Endothelial cell of umbilical vein (primary cell): ENCODE results near the gene UBE2H. TPM values are rescaled to one million over a fixed set of nuclear protein-coding genes. Genes with fewer than 3 reads are reported as not detected.
"Not testable (repeated sequence)": the region's sequence is repeated elsewhere in the genome, so short reads cannot be mapped to it uniquely, and the experiment has no call there.

Experiments
- BruUV-seq: library from RNA; stranded (reverse); fragments of 400-500 nt; replicated peaks from 2 replicates; lab custom pipeline; 2021; lab: Mats Ljungman, UMichigan
- CTCF ChIA-PET: fragments of 300-600, 350-600 bp; sonication (Branson Sonifier 250); formaldehyde crosslinking; loops from one replicate; lab custom pipeline; 2021; ENCODE audit warnings: antibody characterized with exemption, inconsistent platforms; lab: Charles Lee
- POLR2A ChIA-PET: fragments of 300-600, 350-600 bp; sonication (Branson Sonifier 250); formaldehyde crosslinking; loops from one replicate; lab custom pipeline; 2021; ENCODE audit warnings: antibody characterized with exemption, inconsistent platforms; lab: Charles Lee
- DNase-seq: peaks from one replicate; pipeline ENCODE4 v3.0.0-alpha.2; 2011; ENCODE audit warnings: low read depth, low spot score
- FAIRE-seq: peaks from 2 replicates; lab custom pipeline; 2011; peaks lifted over from hg19 to GRCh38; lab: Jason Lieb, UNC
- H2AFZ ChIP-seq: 2 replicates; pipeline ENCODE4 v1.6.0; 2012; ENCODE audit warnings: low read depth, low read length, control low read depth, inconsistent platforms
- H3K27ac ChIP-seq: 2 replicates; pipeline ENCODE4 v1.5.1; 2011; ENCODE audit warnings: low read depth, mild to moderate bottlenecking, control low read depth, low read length, moderate library complexity; ENCODE audit not compliant: insufficient read depth
- H3K27me3 ChIP-seq, 2 experiments: 2 replicates each; pipeline versions ENCODE4 v1.6.0 to v1.6.1; 2011; ENCODE audit warnings: low read length in 2 of 2, mixed read lengths in 1 of 2; ENCODE audit not compliant: control insufficient read depth in 2 of 2, insufficient read depth in 2 of 2
- H3K36me3 ChIP-seq, 2 experiments: 2 replicates in 1 of 2; 3 replicates in 1 of 2; pipeline ENCODE4 v1.5.1; 2011; ENCODE audit warnings: low read length in 2 of 2, mild to moderate bottlenecking in 1 of 2, moderate library complexity in 1 of 2; ENCODE audit not compliant: control insufficient read depth in 2 of 2, insufficient read depth in 2 of 2; ENCODE audit errors: extremely low read depth in 1 of 2
- H3K4me1 ChIP-seq: 3 replicates; pipeline ENCODE4 v1.5.1; 2011; ENCODE audit warnings: mild to moderate bottlenecking, low read length; ENCODE audit not compliant: control insufficient read depth, insufficient read depth; ENCODE audit errors: extremely low read depth
- H3K4me2 ChIP-seq: 2 replicates; pipeline ENCODE4 v1.6.1; 2011; ENCODE audit warnings: low read length, control low read depth, mixed read lengths; ENCODE audit not compliant: insufficient read depth
- H3K4me3 ChIP-seq, 3 experiments: fragments of 200-600 bp in 1 of 3; sonication (generic), shearing (Covaris generic) in 1 of 3; replicated peaks in 1 of 3; 2 replicates each; pipeline ENCODE4 v1.5.1; 2011 to 2016; ENCODE audit warnings: control low read depth in 3 of 3, low read length in 3 of 3, mild to moderate bottlenecking in 2 of 3, inconsistent platforms in 1 of 3, low read depth in 1 of 3, moderate library complexity in 1 of 3; ENCODE audit not compliant: insufficient read depth in 1 of 3
- H3K79me2 ChIP-seq: 2 replicates; pipeline ENCODE4 v1.6.0; 2012; ENCODE audit warnings: low read length, inconsistent platforms; ENCODE audit not compliant: control insufficient read depth, insufficient read depth
- H3K9ac ChIP-seq: replicated peaks from 2 replicates; pipeline ENCODE3; 2011; ENCODE audit warnings: low read length, control low read depth; ENCODE audit not compliant: insufficient read depth; ENCODE audit errors: extremely low read depth
- H3K9me1 ChIP-seq: replicated peaks from 3 replicates; pipeline ENCODE4 v1.6.0; 2011; ENCODE audit warnings: mild to moderate bottlenecking, low read length; ENCODE audit not compliant: control insufficient read depth, insufficient read depth; ENCODE audit errors: extremely low read depth
- H3K9me3 ChIP-seq: replicated peaks from 2 replicates; pipeline ENCODE4 v1.5.1; 2012; ENCODE audit warnings: low read length, inconsistent platforms; ENCODE audit not compliant: control insufficient read depth, insufficient read depth
- H4K20me1 ChIP-seq: replicated peaks from 2 replicates; pipeline ENCODE3; 2011; ENCODE audit warnings: mild to moderate bottlenecking, low read length; ENCODE audit not compliant: control insufficient read depth, insufficient read depth; ENCODE audit errors: extremely low read depth
- CTCF ChIP-seq, 2 donors: IDR thresholded peaks; 1 replicate in 1 of 2; 2 replicates in 1 of 2; pipeline ENCODE4 v1.5.1; 2011; ENCODE audit warnings: low read length in 2 of 2, mild to moderate bottlenecking in 2 of 2, moderate library complexity in 2 of 2, control low read depth in 1 of 2, inconsistent platforms in 1 of 2, low read depth in 1 of 2; ENCODE audit not compliant: insufficient read depth in 1 of 2; ENCODE audit errors: extremely low read depth in 1 of 2
- EZH2 ChIP-seq: IDR thresholded peaks from 2 replicates; pipeline ENCODE4 v1.6.1; 2012; ENCODE audit warnings: borderline replicate concordance, low read depth, mild to moderate bottlenecking, moderate library complexity, low read length, inconsistent platforms; ENCODE audit not compliant: severe bottlenecking
- FOS ChIP-seq: IDR thresholded peaks from 2 replicates; pipeline ENCODE4 v1.6.1; 2011; ENCODE audit warnings: mild to moderate bottlenecking, low read length, moderate library complexity, borderline replicate concordance; ENCODE audit not compliant: insufficient read depth
- GATA2 ChIP-seq: IDR thresholded peaks from 2 replicates; pipeline ENCODE4 v1.7.0; 2011; ENCODE audit warnings: low read depth, mild to moderate bottlenecking, moderate library complexity, mixed read lengths, low read length; ENCODE audit not compliant: insufficient read length, insufficient read depth
- JUN ChIP-seq: IDR thresholded peaks from 2 replicates; pipeline ENCODE4 v1.6.1; 2011; ENCODE audit warnings: borderline replicate concordance, low read depth; ENCODE audit not compliant: insufficient read length, insufficient read depth
- MAX ChIP-seq: IDR thresholded peaks from 2 replicates; pipeline ENCODE4 v1.6.1; 2011; ENCODE audit not compliant: insufficient read depth, insufficient read length
- MYC ChIP-seq: IDR thresholded peaks from one replicate; pipeline ENCODE4 v1.6.1; 2011; ENCODE audit warnings: mild to moderate bottlenecking, low read depth, low read length
- POLR2A ChIP-seq: IDR thresholded peaks from 2 replicates; pipeline ENCODE4 v1.6.1; 2012; ENCODE audit warnings: low read depth, mild to moderate bottlenecking, control low read depth, low read length
- POLR2AphosphoS5 ChIP-seq: IDR thresholded peaks from 2 replicates; pipeline ENCODE4 v1.6.1; 2012; ENCODE audit warnings: low read depth, mild to moderate bottlenecking, control low read depth, low read length, moderate library complexity; ENCODE audit not compliant: insufficient read depth
- dilution Hi-C: fragments of 300-500 bp; cut with MboI; formaldehyde crosslinking; loops from one replicate; pipeline ENCODE4 v1.15.0; 2019; ENCODE audit warnings: low sequenced_read_pairs; ENCODE audit not compliant: extremely low pct_ligation_motif_present
- intact Hi-C: fragments of 100-400 bp; cut with micrococcal nuclease; formaldehyde crosslinking; loops from one replicate; pipeline ENCODE4 v1.10.0; 2022
- polyA plus RNA-seq, 4 experiments: library from polyadenylated mRNA; depleted of rRNA in 3 of 4; stranded (reverse) in 3 of 4; unstranded in 1 of 4; fragments of >200 nt; gene quantifications; 2 replicates each; pipeline versions ENCODE4 v1.2.1 to v1.2.3, GENCODE V29; 2011 to 2012; ENCODE audit warnings: missing spikeins in 1 of 4
- total RNA-seq: library from RNA; stranded (reverse); gene quantifications from 2 replicates; pipeline ENCODE4 v1.2.3, GENCODE V29; 2021

UBE2H gene
- total and polyA plus RNA-seq, 2 donors (not counting 3 experiments of a cell fraction or from before 2014, with no cell fraction given), result 51.7 to 90.1 TPM

GRCh38 chr7:129827467-129827990 lies 125.2 kb downstream of the UBE2H start:
- no peak overlapping the region for H2AFZ ChIP-seq
- dilution Hi-C loops, result no loop called here
- no peak overlapping the region for H3K4me2 ChIP-seq
- ChIA-PET POLR2A (no interaction called here), CTCF (interaction anchor here (8.9 kb wide), 1 partner anchor 184 kb away, joined by 130 read pairs; no protein-coding TSS in a partner anchor)
- H3K9ac ChIP-seq, result no peak overlapping the region
- H3K4me1 ChIP-seq, result peaks cover 10% of the 10 kb centered on the region
- H3K27me3 ChIP-seq, result no peaks in the 10 kb centered on the region
- H3K9me3 ChIP-seq, result no peaks in the 10 kb centered on the region
- H3K27ac ChIP-seq, result no peak overlapping the region
- FAIRE-seq (no peak), DNase-seq (no peak)
- H3K4me3 ChIP-seq, result no peak overlapping the region
- no peaks in the 10 kb centered on the region for H3K9me1 ChIP-seq
- H4K20me1 ChIP-seq, result no peaks in the 10 kb centered on the region
- H3K79me2 ChIP-seq, result no peaks in the 10 kb centered on the region
- intact Hi-C loops, result loop anchor here (5.0 kb wide), 2 partner anchors 125 to 460 kb away; partner anchors contain the start of gene UBE2H
- peaks cover 0 to 13% of the 10 kb centered on the region in 2 experiments for H3K36me3 ChIP-seq
- TF ChIP-seq MAX (no peak), POLR2A (no peak), JUN (no peak), GATA2 (no peak), MYC (no peak), FOS (no peak), CTCF (IDR thresholded peaks at IDR 0.05; ENCODE audit: extremely low read depth in 1 of 2, insufficient read depth in 1 of 2, low read depth in 1 of 2, low read length in 2 of 2) (no peak), EZH2 (no peak), POLR2AphosphoS5 (no peak)
- BruUV-seq, result no TSS peak

- dilution Hi-C loops, H3K4me1 ChIP-seq, H3K27ac ChIP-seq, H3K27me3 ChIP-seq, H3K4me2 ChIP-seq, H3K36me3 ChIP-seq, H3K4me3 ChIP-seq, H3K9me3 ChIP-seq, DNase-seq, H3K9me1 ChIP-seq, H3K9ac ChIP-seq, H2AFZ ChIP-seq, POLR2A ChIA-PET, H3K79me2 ChIP-seq, FAIRE-seq, BruUV-seq, H4K20me1 ChIP-seq: not testable (repeated sequence)
- CTCF ChIA-PET, result interaction anchor here (1.2 to 8.9 kb wide), 4 partner anchors 162 to 215 kb away, joined by 5 to 130 read pairs (median 35); partner anchors contain the start of gene NRF1
- intact Hi-C loops, result loop anchor here (5.0 kb wide), 2 partner anchors 125 to 460 kb away; partner anchors contain the start of gene UBE2H
Observed at GRCh38 chr7:129826895-129827294, 125.9 kb downstream of the UBE2H start.
